OCI-LY1 (cell line): ENCODE measurements around the gene TFEB.

ENCODE experiments used
- H2AFZ ChIP-seq: fragments of 200-600 bp; sonication (generic), shearing (Covaris generic); 2 replicates; pipeline ENCODE4 v1.6.0; 2014; ENCODE audit warnings: antibody characterized with exemption, mild to moderate bottlenecking, low read length
- H3F3A ChIP-seq: fragments of 200-600 bp; sonication (generic), shearing (Covaris generic); 2 replicates; pipeline ENCODE4 v1.6.0; 2014; ENCODE audit warnings: mild to moderate bottlenecking, antibody characterized with exemption, low read length, moderate library complexity; ENCODE audit not compliant: insufficient read depth
- H3K27ac ChIP-seq: fragments of 200-600 bp; sonication (generic); 2 replicates; pipeline ENCODE4 v1.5.1; 2014; ENCODE audit warnings: low read length, mixed run types, mild to moderate bottlenecking, low read depth; ENCODE audit not compliant: poor library complexity, severe bottlenecking
- H3K27me3 ChIP-seq: fragments of 200-600 bp; sonication (generic); 2 replicates; pipeline ENCODE4 v1.6.0; 2014; ENCODE audit warnings: antibody characterized with exemption, mild to moderate bottlenecking, low read length, moderate library complexity; ENCODE audit not compliant: insufficient read depth
- H3K36me3 ChIP-seq: fragments of 200-600 bp; sonication (generic); 2 replicates; pipeline ENCODE4 v1.6.1; 2014; ENCODE audit warnings: mild to moderate bottlenecking, antibody characterized with exemption, low read length, moderate library complexity, mixed read lengths; ENCODE audit not compliant: insufficient read depth
- H3K4me1 ChIP-seq: fragments of 200-600 bp; sonication (generic); 2 replicates; pipeline ENCODE4 v1.5.1; 2014; ENCODE audit warnings: mild to moderate bottlenecking, low read length, moderate library complexity; ENCODE audit not compliant: insufficient read depth, severe bottlenecking
- H3K4me2 ChIP-seq: fragments of 200-600 bp; sonication (generic), shearing (Covaris generic); 2 replicates; pipeline ENCODE4 v1.6.1; 2014; ENCODE audit warnings: low read length
- H3K4me3 ChIP-seq: fragments of 200-600 bp; sonication (generic); 2 replicates; pipeline ENCODE4 v1.5.1; 2014; ENCODE audit warnings: low read length, low read depth, mild to moderate bottlenecking, mixed read lengths; ENCODE audit not compliant: poor library complexity, severe bottlenecking
- H3K79me2 ChIP-seq: fragments of 200-600 bp; shearing (Covaris generic); 2 replicates; pipeline ENCODE4 v1.6.1; 2016; ENCODE audit warnings: mixed run types, low read length, mixed read lengths; ENCODE audit not compliant: insufficient read depth
- H3K9ac ChIP-seq: fragments of 200-600 bp; sonication (generic), shearing (Covaris generic); 2 replicates; pipeline ENCODE4 v1.6.1; 2014; ENCODE audit warnings: mild to moderate bottlenecking, low read length, mixed read lengths
- H3K9me2 ChIP-seq: fragments of 200-600 bp; sonication (generic), shearing (Covaris generic); 2 replicates; pipeline ENCODE4 v1.6.1; 2014; ENCODE audit warnings: low read depth, mild to moderate bottlenecking, low read length, mixed read lengths
- H3K9me3 ChIP-seq: fragments of 200-600 bp; shearing (Covaris generic); 2 replicates; pipeline ENCODE4 v1.6.1; 2014; ENCODE audit warnings: low read length, mixed read lengths
- H4K20me1 ChIP-seq: fragments of 200-600 bp; sonication (generic), shearing (Covaris generic); 2 replicates; pipeline ENCODE4 v1.6.0; 2016; ENCODE audit warnings: mild to moderate bottlenecking, low read length; ENCODE audit not compliant: insufficient read depth
- EZH2 ChIP-seq: fragments of 200-600 bp; sonication (generic), shearing (Covaris generic); IDR thresholded peaks from 2 replicates; pipeline ENCODE4 v1.8.0; 2017; ENCODE audit warnings: borderline replicate concordance, mixed run types, mild to moderate bottlenecking, antibody characterized with exemption, low read length, moderate library complexity, mixed read lengths
- TF ChIP-seq, protein P1 (sequence below): fragments of 200-600 bp; sonication (generic), shearing (Covaris generic); IDR thresholded peaks from 2 replicates; pipeline ENCODE4 v1.5.1; 2017; ENCODE audit warnings: mild to moderate bottlenecking, antibody characterized with exemption, low read length, moderate library complexity, mixed read lengths

The TFEB gene

DNA sequence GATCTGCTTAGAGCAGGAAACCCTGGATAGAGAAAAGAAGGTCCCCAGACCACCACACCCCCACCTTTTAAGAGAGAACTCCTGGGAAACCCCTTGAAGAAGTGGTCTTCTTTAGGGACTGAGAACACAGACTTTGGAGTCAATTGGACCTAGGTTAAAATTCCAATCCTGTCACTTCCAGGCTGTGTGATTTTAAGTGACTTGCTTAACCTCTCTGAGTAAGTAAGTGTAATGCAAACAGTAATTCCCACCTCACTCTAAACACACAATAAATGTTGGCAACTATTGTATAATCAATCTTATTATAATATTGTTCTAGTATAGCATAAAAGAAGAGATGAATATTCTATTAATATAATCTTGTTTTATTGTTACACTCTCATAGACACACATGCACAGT, 3.3 kb downstream of the TFEB start:
- no peaks in the 10 kb centered on the region for H3K9me2 ChIP-seq
- no peaks in the 10 kb centered on the region for H3K27me3 ChIP-seq
- peak overlapping the region; percentile 78 for H3K4me2 ChIP-seq
- H3K9ac ChIP-seq: no peak overlapping the region; the same call in 1 of the 2 replicates
- H3K9me3 ChIP-seq: no peaks in the 10 kb centered on the region
- H3K79me2 ChIP-seq: no peaks in the 10 kb centered on the region
- TF ChIP-seq EZH2: no peak
- TF ChIP-seq, protein P1, sequence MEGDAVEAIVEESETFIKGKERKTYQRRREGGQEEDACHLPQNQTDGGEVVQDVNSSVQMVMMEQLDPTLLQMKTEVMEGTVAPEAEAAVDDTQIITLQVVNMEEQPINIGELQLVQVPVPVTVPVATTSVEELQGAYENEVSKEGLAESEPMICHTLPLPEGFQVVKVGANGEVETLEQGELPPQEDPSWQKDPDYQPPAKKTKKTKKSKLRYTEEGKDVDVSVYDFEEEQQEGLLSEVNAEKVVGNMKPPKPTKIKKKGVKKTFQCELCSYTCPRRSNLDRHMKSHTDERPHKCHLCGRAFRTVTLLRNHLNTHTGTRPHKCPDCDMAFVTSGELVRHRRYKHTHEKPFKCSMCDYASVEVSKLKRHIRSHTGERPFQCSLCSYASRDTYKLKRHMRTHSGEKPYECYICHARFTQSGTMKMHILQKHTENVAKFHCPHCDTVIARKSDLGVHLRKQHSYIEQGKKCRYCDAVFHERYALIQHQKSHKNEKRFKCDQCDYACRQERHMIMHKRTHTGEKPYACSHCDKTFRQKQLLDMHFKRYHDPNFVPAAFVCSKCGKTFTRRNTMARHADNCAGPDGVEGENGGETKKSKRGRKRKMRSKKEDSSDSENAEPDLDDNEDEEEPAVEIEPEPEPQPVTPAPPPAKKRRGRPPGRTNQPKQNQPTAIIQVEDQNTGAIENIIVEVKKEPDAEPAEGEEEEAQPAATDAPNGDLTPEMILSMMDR: no peak
- no peak overlapping the region for H2AFZ ChIP-seq
- H3K4me3 ChIP-seq: peak overlapping the region; percentile 79
- peaks cover 66% of the 10 kb centered on the region for H3K4me1 ChIP-seq
- H3K27ac ChIP-seq: peak overlapping the region; percentile 93
- H4K20me1 ChIP-seq: no peaks in the 10 kb centered on the region
- H3K36me3 ChIP-seq: no peaks in the 10 kb centered on the region
- H3F3A ChIP-seq: no peaks in the 10 kb centered on the region

DNA sequence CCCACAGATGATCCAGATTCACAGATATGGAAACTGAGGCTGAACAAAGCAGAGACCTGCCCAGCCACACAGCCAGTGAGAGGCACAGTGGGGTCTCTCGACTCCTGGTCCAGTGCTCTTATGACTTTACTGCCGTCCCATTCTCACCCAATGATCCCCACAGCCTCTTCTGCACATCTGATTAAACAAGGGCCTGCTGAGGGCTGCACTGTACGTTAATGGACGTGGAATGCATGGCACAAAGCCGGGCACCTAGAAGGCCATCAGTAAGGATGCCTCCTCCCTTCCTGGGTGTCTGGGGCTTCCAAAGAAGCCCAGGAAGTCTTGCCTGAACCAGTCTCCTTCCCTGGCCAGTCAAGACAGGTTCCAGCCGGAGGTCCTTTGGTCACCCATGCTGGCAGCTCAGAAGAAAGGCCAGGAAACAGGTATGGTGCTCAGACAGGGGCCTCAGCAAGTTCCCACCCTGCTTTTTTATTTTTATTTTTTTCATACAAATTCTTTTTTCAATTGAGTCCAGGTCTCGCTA, 3.8 kb downstream of the TFEB start:
- no peak overlapping the region for H3K27ac ChIP-seq
- H3K79me2 ChIP-seq: no peaks in the 10 kb centered on the region
- no peaks in the 10 kb centered on the region for H3K27me3 ChIP-seq
- no peaks in the 10 kb centered on the region for H3K9me2 ChIP-seq
- H2AFZ ChIP-seq: no peak overlapping the region
- no peaks in the 10 kb centered on the region for H3F3A ChIP-seq
- no peaks in the 10 kb centered on the region for H3K36me3 ChIP-seq
- TF ChIP-seq EZH2: no peak
- TF ChIP-seq, protein P1: no peak
- H3K4me1 ChIP-seq: peaks cover 66% of the 10 kb centered on the region
- no peaks in the 10 kb centered on the region for H4K20me1 ChIP-seq
- peak overlapping the region; percentile 78 for H3K4me2 ChIP-seq
- H3K9ac ChIP-seq: no peak overlapping the region; the same call in 1 of the 2 replicates
- H3K4me3 ChIP-seq: peak overlapping the region; percentile 28
- no peaks in the 10 kb centered on the region for H3K9me3 ChIP-seq

DNA sequence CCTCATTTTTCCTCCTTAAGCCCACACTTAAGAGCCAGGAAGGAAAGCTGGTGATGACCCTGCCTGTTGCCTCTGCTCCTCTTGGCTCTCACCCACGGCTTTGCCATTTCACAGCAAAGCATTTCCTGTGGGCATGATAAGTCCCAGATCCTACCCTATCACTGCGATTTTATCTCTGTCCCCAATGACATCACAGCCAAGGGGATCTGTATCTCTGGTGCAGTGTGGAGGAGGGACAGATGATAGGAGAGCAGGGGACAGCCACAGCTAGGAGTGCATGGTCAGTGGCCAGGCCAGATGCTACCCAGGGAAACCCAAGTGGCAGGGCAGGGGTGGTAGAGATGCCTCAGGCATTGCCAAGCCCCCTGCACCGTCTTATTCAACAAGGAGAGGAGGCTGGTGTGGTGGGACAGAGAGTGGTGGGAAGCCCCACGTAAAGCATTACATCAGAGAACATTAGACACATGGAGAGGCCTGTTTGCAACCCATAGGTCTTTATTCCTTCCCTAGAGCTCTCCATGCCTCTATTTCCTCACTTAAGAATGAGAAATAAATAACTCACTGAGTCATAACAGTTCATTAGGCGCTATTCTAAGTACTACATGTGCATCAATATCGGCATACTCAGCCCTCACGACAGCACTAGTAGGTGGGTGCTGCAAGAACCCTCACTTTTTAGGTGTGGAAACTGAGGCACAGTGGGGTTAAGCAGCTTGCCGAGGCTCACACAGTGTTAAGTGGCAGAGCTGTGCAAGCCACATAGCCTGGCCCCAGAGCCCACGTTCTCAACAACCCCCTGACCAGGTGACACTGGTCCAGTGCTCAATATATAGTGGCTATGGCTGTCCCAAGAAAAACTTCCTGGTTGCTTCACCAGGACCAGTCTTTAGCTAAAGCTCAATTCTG, 4.6 kb downstream of the TFEB start:
- TF ChIP-seq, protein P1: no peak
- TF ChIP-seq EZH2: no peak
- Histone ChIP-seq H3K4me1 (peaks cover 62% of the 10 kb centered on the region), H3K36me3 (no peaks in the 10 kb centered on the region), H3K79me2 (no peaks in the 10 kb centered on the region), H3K9ac (no peak overlapping the region; the same call in 1 of the 2 replicates), H3K4me3 (peak overlapping the region; percentile 3), H3K9me3 (no peaks in the 10 kb centered on the region), H3K4me2 (peak overlapping the region; percentile 78), H3F3A (no peaks in the 10 kb centered on the region), H3K9me2 (no peaks in the 10 kb centered on the region), H3K27me3 (no peaks in the 10 kb centered on the region), H2AFZ (no peak overlapping the region), H3K27ac (peak overlapping the region; percentile 10), H4K20me1 (no peaks in the 10 kb centered on the region)
